Neural progenitor cell (in vitro differentiated cells): Measurements from ENCODE around the gene WWTR1. TPM values are rescaled to one million over a fixed set of nuclear protein-coding genes. Genes with fewer than 3 reads are reported as not detected.

ENCODE experiments used
- DNase-seq: peaks from one replicate; pipeline ENCODE4 v3.0.0-alpha.2; 2016; ENCODE audit warnings: low spot score
- H2AFZ ChIP-seq: fragments of 200-600 bp; sonication (generic); replicated peaks from 2 replicates; pipeline ENCODE4 v1.6.1; 2016; ENCODE audit warnings: antibody characterized with exemption
- H3F3A ChIP-seq: fragments of 200-600 bp; sonication (generic); 2 replicates; pipeline ENCODE4 v1.6.1; 2016; ENCODE audit warnings: antibody characterized with exemption, low read depth
- H3K27ac ChIP-seq: fragments of 200-600 bp; sonication (generic); 2 replicates; pipeline ENCODE4 v1.5.1; 2016; ENCODE audit warnings: mild to moderate bottlenecking
- H3K27me3 ChIP-seq: fragments of 200-600 bp; sonication (generic); 2 replicates; pipeline ENCODE4 v1.6.1; 2016; ENCODE audit warnings: mild to moderate bottlenecking, moderate library complexity
- H3K36me3 ChIP-seq: fragments of 200-600 bp; sonication (generic); 2 replicates; pipeline ENCODE4 v1.5.1; 2016
- H3K4me1 ChIP-seq: fragments of 200-600 bp; sonication (generic); 2 replicates; pipeline ENCODE4 v1.6.1; 2016; ENCODE audit warnings: mixed run types
- H3K4me2 ChIP-seq: fragments of 200-600 bp; sonication (generic); 2 replicates; pipeline ENCODE4 v1.6.1; 2016
- H3K4me3 ChIP-seq: fragments of 200-600 bp; sonication (generic); 2 replicates; pipeline ENCODE4 v1.5.1; 2016
- H3K79me2 ChIP-seq: fragments of 200-600 bp; sonication (generic); 2 replicates; pipeline ENCODE4 v1.6.1; 2016; ENCODE audit warnings: low read depth
- H3K9ac ChIP-seq: fragments of 200-600 bp; sonication (generic); 2 replicates; pipeline ENCODE4 v1.6.1; 2016
- H3K9me3 ChIP-seq: fragments of 200-600 bp; sonication (generic); 2 replicates; pipeline ENCODE4 v1.5.1; 2016; ENCODE audit warnings: low read depth
- H4K20me1 ChIP-seq: fragments of 200-600 bp; sonication (generic); 2 replicates; pipeline ENCODE4 v1.6.1; 2016; ENCODE audit warnings: low read depth
- H3K27ac Mint-ChIP-seq: 3 replicates; pipeline ENCODE4 v1.8.0; 2021; ENCODE audit warnings: mixed read lengths
- H3K27me3 Mint-ChIP-seq: 2 replicates; pipeline ENCODE4 v1.8.0; 2022; ENCODE audit warnings: low read depth, mild to moderate bottlenecking, inconsistent platforms, moderate library complexity, mixed read lengths; ENCODE audit not compliant: insufficient read depth
- H3K36me3 Mint-ChIP-seq: 3 replicates; pipeline ENCODE4 v1.8.0; 2021; ENCODE audit warnings: mixed read lengths
- H3K4me1 Mint-ChIP-seq: 3 replicates; pipeline ENCODE4 v1.8.0; 2021; ENCODE audit warnings: mixed read lengths
- H3K4me3 Mint-ChIP-seq: 3 replicates; pipeline ENCODE4 v1.8.0; 2021; ENCODE audit warnings: mild to moderate bottlenecking, moderate library complexity, mixed read lengths
- H3K9me3 Mint-ChIP-seq: 3 replicates; pipeline ENCODE4 v1.8.0; 2020; ENCODE audit warnings: mixed read lengths
- EZH2 ChIP-seq: fragments of 200-600 bp; sonication (generic); IDR thresholded peaks from 2 replicates; pipeline ENCODE4 v1.6.1; 2017; ENCODE audit warnings: antibody characterized with exemption, mild to moderate bottlenecking, moderate library complexity
- EZH2phosphoT487 ChIP-seq: fragments of 200-600 bp; sonication (generic); IDR thresholded peaks from 2 replicates; pipeline ENCODE4 v1.6.1; 2017; ENCODE audit warnings: antibody characterized with exemption
- total RNA-seq: library from RNA; depleted of rRNA; stranded (reverse); fragments of >200 nt; gene quantifications from 2 replicates; pipeline ENCODE4 v1.2.3, GENCODE V29; 2015; ENCODE audit warnings: low replicate concordance
- TF ChIP-seq, protein P1 (sequence below): fragments of 200-600 bp; sonication (generic); IDR thresholded peaks from 2 replicates; pipeline ENCODE4 v1.5.1; 2017; ENCODE audit warnings: antibody characterized with exemption, mild to moderate bottlenecking

The WWTR1 gene
- total RNA-seq, 1 donor from 2014 or later: 13.9 TPM

DNA sequence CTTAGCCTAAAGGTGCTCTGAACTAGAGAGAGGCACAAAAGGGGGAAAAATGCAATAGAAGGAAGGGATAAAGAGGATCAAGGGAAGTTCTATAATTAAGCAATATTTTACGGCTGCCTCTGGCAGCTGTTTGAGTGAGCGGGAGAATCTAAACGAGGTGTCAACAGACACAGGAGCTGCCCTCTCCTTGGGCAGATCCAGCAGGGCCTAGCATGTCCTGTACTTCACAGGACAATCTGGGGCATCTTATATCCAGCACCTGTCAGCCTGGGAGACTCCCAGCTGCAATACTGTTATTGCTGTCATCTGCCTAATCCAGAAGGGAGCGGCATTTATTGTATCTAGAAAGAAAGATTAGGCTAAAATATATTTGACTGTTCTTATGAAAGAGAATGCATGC lies 68.9 kb downstream of the WWTR1 start:
- no peak for TF ChIP-seq EZH2
- Mint-ChIP-seq H3K4me1 (peaks cover 50% of the 10 kb centered on the region), H3K27me3 (peaks cover 2% of the 10 kb centered on the region)

DNA sequence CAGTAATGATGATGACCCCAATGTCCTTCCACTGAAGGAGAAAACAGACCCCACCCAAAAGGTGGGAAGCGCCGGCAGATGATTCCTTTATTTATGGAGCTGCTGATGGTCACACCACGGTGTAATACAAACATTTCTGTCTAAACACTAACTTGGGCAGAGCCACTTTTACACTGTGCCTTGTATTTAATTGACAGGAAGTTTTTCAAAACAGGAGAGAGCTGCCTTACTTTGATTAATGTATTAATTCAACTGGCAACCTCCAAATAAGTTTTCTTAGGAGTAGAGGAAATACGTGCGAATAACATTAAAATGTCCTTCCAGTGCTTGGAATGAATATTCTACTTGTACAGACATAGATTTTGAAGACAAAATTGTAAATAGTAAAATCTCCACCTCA lies 70.4 kb downstream of the WWTR1 start:
- H3K9ac ChIP-seq: no peak overlapping the region
- H3K4me3 Mint-ChIP-seq: no peak overlapping the region
- H3K79me2 ChIP-seq: no peaks in the 10 kb centered on the region
- H3K27me3 ChIP-seq: no peaks in the 10 kb centered on the region
- H2AFZ ChIP-seq: no peak overlapping the region
- H3K4me1 ChIP-seq: peaks cover 35% of the 10 kb centered on the region
- peaks cover 2% of the 10 kb centered on the region for H3F3A ChIP-seq
- H3K9me3 ChIP-seq: no peaks in the 10 kb centered on the region
- H4K20me1 ChIP-seq: no peaks in the 10 kb centered on the region
- no peak for TF ChIP-seq EZH2phosphoT487
- TF ChIP-seq EZH2: no peak
- TF ChIP-seq, protein P1, sequence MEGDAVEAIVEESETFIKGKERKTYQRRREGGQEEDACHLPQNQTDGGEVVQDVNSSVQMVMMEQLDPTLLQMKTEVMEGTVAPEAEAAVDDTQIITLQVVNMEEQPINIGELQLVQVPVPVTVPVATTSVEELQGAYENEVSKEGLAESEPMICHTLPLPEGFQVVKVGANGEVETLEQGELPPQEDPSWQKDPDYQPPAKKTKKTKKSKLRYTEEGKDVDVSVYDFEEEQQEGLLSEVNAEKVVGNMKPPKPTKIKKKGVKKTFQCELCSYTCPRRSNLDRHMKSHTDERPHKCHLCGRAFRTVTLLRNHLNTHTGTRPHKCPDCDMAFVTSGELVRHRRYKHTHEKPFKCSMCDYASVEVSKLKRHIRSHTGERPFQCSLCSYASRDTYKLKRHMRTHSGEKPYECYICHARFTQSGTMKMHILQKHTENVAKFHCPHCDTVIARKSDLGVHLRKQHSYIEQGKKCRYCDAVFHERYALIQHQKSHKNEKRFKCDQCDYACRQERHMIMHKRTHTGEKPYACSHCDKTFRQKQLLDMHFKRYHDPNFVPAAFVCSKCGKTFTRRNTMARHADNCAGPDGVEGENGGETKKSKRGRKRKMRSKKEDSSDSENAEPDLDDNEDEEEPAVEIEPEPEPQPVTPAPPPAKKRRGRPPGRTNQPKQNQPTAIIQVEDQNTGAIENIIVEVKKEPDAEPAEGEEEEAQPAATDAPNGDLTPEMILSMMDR: no peak
- H3K27ac ChIP-seq: no peak overlapping the region
- H3K4me1 Mint-ChIP-seq: peaks cover 41% of the 10 kb centered on the region
- no peak overlapping the region for H3K4me3 ChIP-seq
- H3K36me3 ChIP-seq: no peaks in the 10 kb centered on the region
- no peaks in the 10 kb centered on the region for H3K9me3 Mint-ChIP-seq
- no peak for DNase-seq
- peaks cover 2% of the 10 kb centered on the region for H3K27me3 Mint-ChIP-seq
- no peak overlapping the region for H3K4me2 ChIP-seq
- H3K36me3 Mint-ChIP-seq: no peaks in the 10 kb centered on the region
- H3K27ac Mint-ChIP-seq: no peak overlapping the region

More for the DNA sequence above, 68.9 kb downstream of the WWTR1 start:
- no peak for DNase-seq
- Histone ChIP-seq H3K36me3 (no peaks in the 10 kb centered on the region), H4K20me1 (peaks cover 7% of the 10 kb centered on the region), H3K9ac (no peak overlapping the region), H2AFZ (no peak overlapping the region), H3F3A (peaks cover 17% of the 10 kb centered on the region), H3K4me3 (no peak overlapping the region), H3K79me2 (no peaks in the 10 kb centered on the region), H3K4me2 (no peak overlapping the region), H3K4me1 (peaks cover 47% of the 10 kb centered on the region), H3K27me3 (no peaks in the 10 kb centered on the region), H3K9me3 (no peaks in the 10 kb centered on the region), H3K27ac (no peak overlapping the region)
- H3K9me3 Mint-ChIP-seq: no peaks in the 10 kb centered on the region
- H3K27ac Mint-ChIP-seq: no peak overlapping the region
- no peak overlapping the region for H3K4me3 Mint-ChIP-seq
- H3K36me3 Mint-ChIP-seq: no peaks in the 10 kb centered on the region

DNA sequence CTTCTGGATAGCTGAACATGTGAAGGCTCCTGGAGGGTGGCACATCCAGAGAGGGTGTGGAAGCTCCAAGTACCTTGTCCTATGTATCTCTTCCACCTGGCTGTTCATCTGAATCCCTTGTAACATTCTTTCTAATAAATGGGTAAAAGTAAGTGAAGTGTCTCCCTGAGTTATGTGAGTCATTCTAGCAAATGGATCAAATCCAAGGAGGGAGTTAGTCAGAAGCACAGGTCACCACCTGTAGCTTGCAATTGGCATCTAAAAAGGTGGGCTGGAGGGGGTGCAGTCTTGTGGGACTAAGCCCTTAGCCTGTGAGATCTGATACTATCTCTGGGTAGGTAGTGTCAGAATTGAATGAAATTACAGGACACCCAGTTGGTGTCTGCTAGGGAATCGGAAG lies 71.0 kb downstream of the WWTR1 start:
- Histone ChIP-seq H4K20me1 (no peaks in the 10 kb centered on the region), H3F3A (peaks cover 3% of the 10 kb centered on the region), H3K27me3 (no peaks in the 10 kb centered on the region), H3K27ac (no peak overlapping the region), H3K4me1 (peaks cover 36% of the 10 kb centered on the region), H2AFZ (no peak overlapping the region), H3K79me2 (no peaks in the 10 kb centered on the region), H3K9ac (no peak overlapping the region), H3K36me3 (no peaks in the 10 kb centered on the region), H3K9me3 (no peaks in the 10 kb centered on the region), H3K4me2 (no peak overlapping the region), H3K4me3 (no peak overlapping the region)
- no peak for DNase-seq
- Mint-ChIP-seq H3K4me1 (peaks cover 44% of the 10 kb centered on the region), H3K27ac (no peak overlapping the region), H3K4me3 (no peak overlapping the region), H3K27me3 (peaks cover 2% of the 10 kb centered on the region), H3K9me3 (no peaks in the 10 kb centered on the region), H3K36me3 (no peaks in the 10 kb centered on the region)
- TF ChIP-seq EZH2phosphoT487 (no peak), EZH2 (no peak)
- TF ChIP-seq, protein P1: no peak

DNA sequence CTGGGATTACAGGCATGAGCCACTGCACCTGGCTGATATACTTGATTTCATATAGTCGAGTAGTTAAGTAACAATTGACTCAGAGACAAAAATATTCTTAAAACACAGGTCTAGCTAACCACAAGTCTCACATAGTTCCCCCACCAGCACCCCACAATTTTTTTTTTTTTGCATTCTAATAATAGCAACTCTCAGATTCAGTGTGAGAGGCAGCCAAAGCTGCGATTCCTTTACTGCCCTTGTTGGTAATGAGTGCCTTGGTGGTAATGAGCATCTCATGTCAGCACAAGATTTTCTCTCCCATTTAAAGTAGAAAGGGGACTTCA lies 72.5 kb downstream of the WWTR1 start:
- Histone ChIP-seq H3K4me1 (peaks cover 37% of the 10 kb centered on the region), H3K4me2 (no peak overlapping the region), H4K20me1 (no peaks in the 10 kb centered on the region), H3K9me3 (no peaks in the 10 kb centered on the region), H3K27me3 (no peaks in the 10 kb centered on the region), H3K36me3 (no peaks in the 10 kb centered on the region), H3K9ac (no peak overlapping the region), H2AFZ (no peak overlapping the region), H3K27ac (no peak overlapping the region), H3F3A (peaks cover 11% of the 10 kb centered on the region), H3K79me2 (no peaks in the 10 kb centered on the region), H3K4me3 (no peak overlapping the region)
- Mint-ChIP-seq H3K27me3 (peaks cover 2% of the 10 kb centered on the region), H3K4me3 (no peak overlapping the region), H3K36me3 (no peaks in the 10 kb centered on the region), H3K9me3 (no peaks in the 10 kb centered on the region), H3K27ac (no peak overlapping the region), H3K4me1 (peaks cover 54% of the 10 kb centered on the region)
- no peak for DNase-seq
- TF ChIP-seq EZH2 (no peak), EZH2phosphoT487 (no peak)
- TF ChIP-seq, protein P1: no peak
